GM13976 (cell line): ENCODE measurements around the gene FAAP100.

Experiments
- DNase-seq: peaks from one replicate; pipeline ENCODE4 v3.0.0; 2012; ENCODE audit warnings: low spot score
- CTCF ChIP-seq: IDR thresholded peaks from 2 replicates; pipeline ENCODE4 v1.5.1; 2012; ENCODE audit warnings: borderline replicate concordance, mild to moderate bottlenecking; ENCODE audit not compliant: insufficient read depth; ENCODE audit errors: extremely low read depth, missing control alignments, control extremely low read depth
- in situ Hi-C: fragments of 300-500 bp; cut with MboI; formaldehyde crosslinking; loops from one replicate; pipeline ENCODE4 v1.12.0; 2022; ENCODE audit warnings: low sequenced_read_pairs, mixed read lengths, inconsistent platforms; ENCODE audit not compliant: unreplicated experiment

FAAP100 gene

GRCh38 chr17:81564778-81565177, 12.6 kb upstream of the FAAP100 start:
- TF ChIP-seq CTCF: no peak
- in situ Hi-C loops: no loop called here
- DNase-seq: no peak

GRCh38 chr17:81563861-81564586, 11.9 kb upstream of the FAAP100 start:
- no peak for TF ChIP-seq CTCF

GRCh38 chr17:81561494-81561885, 9.3 kb upstream of the FAAP100 start:
- TF ChIP-seq CTCF: no peak
- no peak for DNase-seq
- in situ Hi-C loops: no loop called here

More at GRCh38 chr17:81563861-81564586, 11.9 kb upstream of the FAAP100 start:
- in situ Hi-C loops: no loop called here
- no peak for DNase-seq

- DNase-seq: no peak
- in situ Hi-C loops: no loop called here
- no peak for TF ChIP-seq CTCF
Measured at GRCh38 chr17:81558941-81559806, 7.0 kb upstream of the FAAP100 start.

GRCh38 chr17:81558115-81558468, 5.9 kb upstream of the FAAP100 start:
- no peak for TF ChIP-seq CTCF
- DNase-seq: no peak
- in situ Hi-C loops: no loop called here

- no peak for DNase-seq
- no peak for TF ChIP-seq CTCF
- in situ Hi-C loops: no loop called here
Measured at GRCh38 chr17:81557276-81558114, 5.3 kb upstream of the FAAP100 start.
